ENCODE measurements around the gene ZBTB42.
"Not testable (repeated sequence)": the region's sequence is repeated elsewhere in the genome, so short reads cannot be mapped to it uniquely, and the experiment has no call there.

ZBTB42 gene

DNA sequence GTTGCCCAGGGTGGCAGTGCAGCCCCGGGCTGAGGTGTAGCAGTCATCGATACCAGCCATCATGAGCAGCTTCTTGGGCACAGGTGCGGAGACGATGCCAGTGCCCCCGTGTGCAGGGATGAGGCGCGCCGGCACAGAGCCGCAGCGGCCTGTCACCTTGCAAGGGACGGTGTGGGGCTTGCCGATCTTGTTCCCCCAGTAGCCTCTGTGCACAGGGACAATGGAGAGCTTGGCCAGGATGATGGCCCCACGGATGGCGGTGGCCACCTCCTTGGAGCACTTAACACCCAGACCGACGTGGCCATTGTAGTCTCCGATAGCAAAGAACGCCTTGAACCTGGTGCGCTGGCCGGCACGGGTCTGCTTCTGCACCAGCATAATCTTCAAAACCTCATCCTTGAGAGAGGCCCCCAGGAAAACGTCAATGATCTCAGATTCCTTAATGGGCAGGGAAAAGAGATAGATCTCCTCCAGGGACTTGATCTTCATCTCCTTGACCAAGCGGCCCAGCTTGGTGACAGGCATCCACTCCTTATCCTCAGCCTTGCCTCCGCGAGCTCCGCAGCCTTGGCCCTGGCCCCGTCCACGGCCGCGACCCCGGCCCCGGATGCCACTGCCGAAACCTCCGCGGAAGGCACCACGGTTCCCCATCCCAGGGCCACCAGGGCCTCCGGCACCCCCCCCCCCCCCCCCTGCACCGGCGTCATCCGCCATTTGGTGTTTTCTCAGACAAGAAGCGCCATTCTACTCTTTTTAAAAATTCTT lies 35.5 kb downstream of the ZBTB42 start:
- DNase-seq (ENCODE audit: low read depth in 2 of 2) = not testable (repeated sequence)

- DNase-seq (ENCODE audit: low read depth in 2 of 2) = no peak
These were observed 40.8 kb downstream of the ZBTB42 start for GRCh38 chr14:104841730-104842129.

DNA sequence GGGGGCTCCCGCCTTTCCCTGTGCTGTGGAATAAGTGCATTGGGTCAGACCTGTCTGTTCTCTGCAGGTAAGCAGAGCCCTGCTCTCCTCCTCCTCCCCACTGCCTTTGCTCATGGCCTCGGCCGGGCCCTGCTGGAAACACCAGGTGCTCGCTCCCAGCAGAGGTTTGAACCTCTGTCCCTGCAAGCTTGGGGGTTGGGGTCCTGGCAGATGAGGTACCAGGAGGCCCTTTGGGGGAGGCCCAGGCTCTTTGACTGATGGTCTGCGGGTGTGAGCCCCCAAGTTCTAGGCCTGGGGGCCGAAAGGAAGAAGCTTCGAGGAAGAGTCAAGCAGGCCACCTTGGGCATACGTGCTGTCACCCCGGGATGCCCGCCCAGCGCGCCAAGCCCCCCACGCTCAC lies 42.1 kb downstream of the ZBTB42 start:
- no peak for DNase-seq (ENCODE audit: low read depth in 2 of 2)

DNA sequence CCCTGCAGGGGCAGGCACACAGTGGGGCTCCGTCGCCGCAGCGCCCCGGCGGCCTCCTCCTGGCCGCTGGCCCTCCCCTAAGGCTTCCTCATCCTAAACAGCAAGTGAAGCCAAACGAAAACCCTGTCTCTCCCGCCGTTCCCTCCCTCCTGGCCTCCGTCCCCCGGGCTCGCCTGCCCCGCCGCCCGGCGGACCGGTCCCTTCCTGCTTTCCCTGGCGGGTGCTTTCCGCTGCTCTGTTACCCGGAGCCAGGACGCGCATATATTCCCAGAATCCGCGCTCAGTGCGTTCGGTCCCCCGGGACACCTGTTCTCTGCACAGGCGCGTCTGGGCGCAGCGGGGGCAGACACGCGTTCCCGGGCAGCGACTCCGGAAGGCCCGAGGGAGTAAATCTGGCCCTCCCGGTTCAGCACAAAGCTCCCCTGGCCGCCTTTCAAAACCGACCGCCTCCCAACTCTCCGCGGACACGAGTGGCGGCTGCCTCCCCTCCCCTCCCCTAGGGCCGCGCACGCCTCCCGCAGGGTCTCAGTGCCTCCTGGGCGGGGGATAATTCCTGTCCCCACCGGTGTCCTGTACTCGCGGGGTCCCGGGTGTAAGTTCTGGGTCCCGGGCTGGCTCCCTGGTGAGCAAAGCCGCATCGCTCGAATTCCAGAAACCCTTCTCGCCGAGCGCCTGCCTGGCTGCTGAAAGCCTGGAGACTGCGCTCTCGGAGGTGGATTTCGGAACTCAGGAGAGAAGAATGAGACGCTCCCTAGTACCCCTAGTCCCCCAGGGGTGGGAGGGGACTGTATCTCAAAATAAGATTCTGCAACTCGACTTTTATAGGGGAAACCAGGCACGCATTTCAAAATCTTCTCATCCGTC lies 42.8 kb downstream of the ZBTB42 start:
- no peak for DNase-seq (ENCODE audit: low read depth in 2 of 2)

DNA sequence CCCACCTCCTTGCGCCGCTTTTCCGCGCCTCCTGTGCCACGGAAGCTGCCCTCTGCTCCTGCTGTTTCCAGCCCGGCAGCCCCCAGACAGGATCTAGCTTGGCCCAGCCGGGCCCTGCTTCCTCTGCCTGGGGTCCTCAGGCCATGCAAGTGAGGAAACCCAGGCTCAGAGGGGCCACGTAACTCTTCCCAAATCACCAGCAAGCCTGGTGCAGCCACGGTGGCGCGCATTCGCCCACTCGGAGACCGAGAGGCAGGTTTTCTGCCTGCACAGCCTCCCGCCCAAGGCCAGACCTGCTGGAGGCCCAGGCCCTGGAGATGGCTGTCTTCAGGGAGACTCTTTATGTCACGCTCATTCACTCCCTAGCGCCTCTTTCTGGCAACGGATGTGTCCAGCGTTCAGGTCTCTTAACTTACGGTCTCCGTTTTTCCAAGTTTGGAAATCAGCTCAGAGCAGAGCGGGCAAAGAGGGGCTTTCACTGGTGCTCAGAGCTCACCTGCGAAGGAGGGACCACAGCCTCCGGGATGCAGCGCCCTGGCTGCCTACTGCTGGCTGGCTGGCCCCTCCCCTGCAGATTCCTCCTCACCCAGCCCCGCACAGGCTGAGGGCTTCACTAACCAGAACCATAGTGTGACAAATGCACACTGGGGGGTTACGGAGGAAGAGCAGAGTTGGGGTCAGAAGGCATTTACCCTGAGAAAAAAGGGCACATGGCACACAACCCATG lies 43.6 kb downstream of the ZBTB42 start:
- no peak for DNase-seq (ENCODE audit: low read depth in 2 of 2)

DNA sequence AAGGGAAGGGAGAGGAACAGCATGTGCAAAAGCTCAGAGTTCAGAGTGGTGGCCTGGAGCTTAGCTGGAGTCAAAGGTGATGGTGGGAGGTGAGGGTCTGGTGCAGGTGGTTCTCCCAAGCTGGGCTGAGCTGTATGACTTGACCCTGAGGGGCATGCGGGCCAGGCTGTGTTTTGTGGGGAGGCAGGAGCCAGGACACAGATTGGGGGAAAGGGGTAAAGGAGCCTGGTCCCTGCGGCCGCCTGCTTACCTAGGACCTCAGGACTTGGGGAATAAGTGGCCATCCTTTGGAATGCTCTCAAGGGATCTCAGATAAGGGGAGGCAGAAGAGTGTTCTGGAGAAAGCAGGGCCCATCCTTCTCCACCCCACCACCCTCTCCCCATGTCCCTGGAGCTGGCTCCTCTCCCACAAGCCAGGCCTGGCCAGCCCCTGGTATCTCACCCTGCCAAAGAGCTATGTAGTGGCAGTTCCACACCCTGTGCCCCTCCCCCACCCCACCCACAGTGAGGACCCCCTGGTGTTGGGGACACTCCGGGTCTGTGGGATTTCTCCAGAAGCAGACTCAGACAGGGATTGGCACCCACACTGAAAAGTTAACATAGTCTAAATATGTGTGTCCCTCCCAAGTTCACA lies 44.2 kb downstream of the ZBTB42 start:
- DNase-seq (ENCODE audit: low read depth in 2 of 2) = no peak

- no peak for DNase-seq (ENCODE audit: low read depth in 2 of 2)
These were observed 45.0 kb downstream of the ZBTB42 start for GRCh38 chr14:104845834-104846441.

DNA sequence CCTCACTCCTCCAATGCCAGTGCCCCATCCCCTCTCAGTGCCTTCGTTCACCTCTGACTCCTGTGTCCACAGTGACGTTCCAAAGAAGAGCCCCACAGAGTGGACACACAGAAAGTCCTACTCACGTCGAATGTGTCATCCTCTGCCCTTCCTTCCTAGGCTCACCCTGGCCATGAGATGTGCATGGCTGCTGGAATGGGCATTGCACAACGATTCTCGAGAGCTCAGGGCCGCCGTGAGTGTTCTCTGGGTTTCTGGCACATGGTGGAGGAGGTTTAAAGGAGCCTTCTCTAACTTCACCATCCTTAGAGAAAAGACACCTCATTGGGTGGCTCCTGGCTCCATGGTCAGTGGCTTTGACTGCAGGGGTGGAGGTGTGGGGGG lies 51.4 kb downstream of the ZBTB42 start:
- no peak for DNase-seq (ENCODE audit: low read depth in 2 of 2)
